ENCODE measurements around the gene NDRG3.

- TF ChIP-seq EZH2phosphoT487 (IDR thresholded peaks at IDR 0.05; ENCODE audit: low read length) (no peak), EZH2 (optimal IDR thresholded peaks at IDR 0.05; ENCODE audit: low read depth, low read length) (no peak)
These were observed 9.3 kb downstream of the NDRG3 start for GRCh38 chr20:36736451-36737182.
